ENCODE data around the gene DSCAML1. TPM values are rescaled to one million over a fixed set of nuclear protein-coding genes. Genes with fewer than 3 reads are reported as not detected.

DSCAML1 gene
- total and polyA plus RNA-seq, 4 donors: 0.18 to 1.5 (median 1.1) TPM

DNA sequence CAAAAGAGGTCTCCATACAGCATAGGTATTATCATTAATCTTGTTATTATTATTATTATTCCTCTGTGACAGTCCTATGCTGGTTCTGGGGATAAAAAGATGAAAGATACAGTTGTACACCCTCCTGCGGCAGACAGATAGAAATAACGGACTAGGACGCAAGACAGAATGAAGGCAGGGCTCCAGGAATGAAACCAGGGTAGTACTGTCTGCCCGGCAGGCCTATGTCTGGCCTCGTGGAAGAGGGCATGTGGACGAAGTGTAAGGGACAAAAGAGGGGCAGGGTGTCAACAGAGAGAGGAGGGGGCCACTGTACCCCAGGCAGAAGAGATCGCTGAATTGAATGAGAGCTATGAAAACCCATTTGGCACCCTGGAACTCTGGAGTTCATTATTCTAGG is 25.2 kb downstream of the DSCAML1 start:
- 89 to 96% methylated on average over 7 of the region's 7 CpGs for WGBS, 2 donors
- TF ChIP-seq CTCF (IDR thresholded peaks at IDR 0.05; ENCODE audit: control extremely low read depth, extremely low read depth): no peak
- H3K27ac ChIP-seq (ENCODE audit: low read depth in 1 of 2, low read length in 1 of 2): no peak overlapping the region
- H3K4me1 ChIP-seq (ENCODE audit: control insufficient read depth in 5 of 5, insufficient read depth in 5 of 5, low read length in 5 of 5): no peaks in the 10 kb centered on the region
- H3K4me3 ChIP-seq: no peak overlapping the region
- no peaks in the 10 kb centered on the region for H3K36me3 ChIP-seq (ENCODE audit: control insufficient read depth in 4 of 4, insufficient read depth in 4 of 4, low read length in 4 of 4)
- DNase-seq (no peak), ATAC-seq (ENCODE audit: insufficient read depth, low FRiP score) (no peak)
- no peak overlapping the region for H3K9ac ChIP-seq (ENCODE audit: insufficient read depth in 1 of 2, low read length in 2 of 2)
- peaks cover 0 to 10% (median 0%) of the 10 kb centered on the region in 3 donors for H3K27me3 ChIP-seq (ENCODE audit: control insufficient read depth in 3 of 3, insufficient read depth in 3 of 3, low read length in 2 of 3)
- peaks cover 0 to 2% (median 0%) of the 10 kb centered on the region in 4 donors for H3K9me3 ChIP-seq (ENCODE audit: control insufficient read depth in 4 of 4, insufficient read depth in 3 of 4, low read length in 3 of 4)

DNA sequence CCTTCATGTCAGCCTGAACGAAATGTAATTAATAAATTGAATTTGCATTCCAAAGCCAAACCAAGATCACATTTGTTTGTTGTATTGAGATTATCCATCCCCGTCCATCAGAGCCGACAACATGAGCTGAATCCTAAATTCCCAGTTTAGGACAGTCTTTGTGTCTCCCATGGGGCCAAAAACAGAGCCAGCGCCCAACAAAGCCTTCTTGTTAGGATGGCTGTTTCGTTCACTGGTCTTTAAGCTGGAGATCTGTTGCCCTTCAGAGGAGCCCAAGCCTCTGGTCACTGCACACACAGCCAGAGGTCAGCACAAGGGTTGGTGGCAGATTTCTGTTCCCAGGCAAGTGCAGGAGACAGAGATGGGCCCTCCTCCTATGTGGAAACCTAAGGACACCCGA is 25.8 kb downstream of the DSCAML1 start:
- H3K9ac ChIP-seq (ENCODE audit: insufficient read depth in 1 of 2, low read length in 2 of 2): no peak overlapping the region
- H3K27ac ChIP-seq (ENCODE audit: low read depth in 1 of 2, low read length in 1 of 2): no peak overlapping the region
- 89 to 91% methylated on average over 6 of the region's 6 CpGs for WGBS, 2 donors
- H3K4me3 ChIP-seq: no peak overlapping the region
- ATAC-seq (ENCODE audit: insufficient read depth, low FRiP score) (no peak), DNase-seq (no peak)
- H3K27me3 ChIP-seq (ENCODE audit: control insufficient read depth in 3 of 3, insufficient read depth in 3 of 3, low read length in 2 of 3): peaks cover 0 to 8% (median 0%) of the 10 kb centered on the region in 3 donors
- H3K9me3 ChIP-seq (ENCODE audit: control insufficient read depth in 4 of 4, insufficient read depth in 3 of 4, low read length in 3 of 4): peaks cover 0 to under 1% (median 0%) of the 10 kb centered on the region in 4 donors
- no peak for TF ChIP-seq CTCF (IDR thresholded peaks at IDR 0.05; ENCODE audit: control extremely low read depth, extremely low read depth)
- no peaks in the 10 kb centered on the region for H3K4me1 ChIP-seq (ENCODE audit: control insufficient read depth in 5 of 5, insufficient read depth in 5 of 5, low read length in 5 of 5)
- no peaks in the 10 kb centered on the region for H3K36me3 ChIP-seq (ENCODE audit: control insufficient read depth in 4 of 4, insufficient read depth in 4 of 4, low read length in 4 of 4)

- 89 to 93% methylated on average over 4 of the region's 4 CpGs for WGBS, 2 donors
- ATAC-seq (ENCODE audit: insufficient read depth, low FRiP score) (no peak), DNase-seq (no peak)
- TF ChIP-seq CTCF (IDR thresholded peaks at IDR 0.05; ENCODE audit: control extremely low read depth, extremely low read depth): no peak
- no peaks in the 10 kb centered on the region for H3K9me3 ChIP-seq (ENCODE audit: control insufficient read depth in 4 of 4, insufficient read depth in 3 of 4, low read length in 3 of 4)
- peaks cover 0 to 3% (median 0%) of the 10 kb centered on the region in 3 donors for H3K27me3 ChIP-seq (ENCODE audit: control insufficient read depth in 3 of 3, insufficient read depth in 3 of 3, low read length in 2 of 3)
- no peak overlapping the region for H3K27ac ChIP-seq (ENCODE audit: low read depth in 1 of 2, low read length in 1 of 2)
- H3K9ac ChIP-seq (ENCODE audit: insufficient read depth in 1 of 2, low read length in 2 of 2): no peak overlapping the region
- H3K36me3 ChIP-seq (ENCODE audit: control insufficient read depth in 4 of 4, insufficient read depth in 4 of 4, low read length in 4 of 4): no peaks in the 10 kb centered on the region
- H3K4me3 ChIP-seq: no peak overlapping the region
- H3K4me1 ChIP-seq (ENCODE audit: control insufficient read depth in 5 of 5, insufficient read depth in 5 of 5, low read length in 5 of 5): no peaks in the 10 kb centered on the region
Measured at GRCh38 chr11:117770061-117770460, 27.0 kb downstream of the DSCAML1 start.

DNA sequence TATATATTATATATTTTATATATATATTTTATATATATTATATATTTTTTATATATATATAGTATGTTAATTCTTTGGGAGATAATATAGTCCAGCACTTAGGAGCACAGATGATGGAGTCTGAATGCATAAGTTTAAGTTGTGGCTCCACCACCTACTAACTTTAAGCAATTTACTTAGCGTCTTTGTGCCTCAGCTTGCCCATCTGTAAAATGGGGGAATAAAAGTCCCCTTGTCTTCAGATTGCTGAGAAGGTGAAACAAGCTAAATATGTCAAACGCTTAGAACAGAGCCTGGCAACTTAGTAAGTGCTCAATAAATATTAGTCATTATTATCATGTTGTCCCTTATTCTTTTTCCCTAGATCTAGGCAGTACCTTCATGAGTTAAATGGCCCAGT is 27.5 kb downstream of the DSCAML1 start:
- WGBS, 2 donors: 95 to 96% methylated on average over 2 of the region's 2 CpGs
- H3K36me3 ChIP-seq (ENCODE audit: control insufficient read depth in 4 of 4, insufficient read depth in 4 of 4, low read length in 4 of 4): no peaks in the 10 kb centered on the region
- H3K9ac ChIP-seq (ENCODE audit: insufficient read depth in 1 of 2, low read length in 2 of 2): no peak overlapping the region
- no peak overlapping the region for H3K4me3 ChIP-seq
- DNase-seq: no peak
- H3K4me1 ChIP-seq (ENCODE audit: control insufficient read depth in 5 of 5, insufficient read depth in 5 of 5, low read length in 5 of 5): no peaks in the 10 kb centered on the region
- no peak for ATAC-seq (ENCODE audit: insufficient read depth, low FRiP score)
- no peak for TF ChIP-seq CTCF (IDR thresholded peaks at IDR 0.05; ENCODE audit: control extremely low read depth, extremely low read depth)
- no peak overlapping the region for H3K27ac ChIP-seq (ENCODE audit: low read depth in 1 of 2, low read length in 1 of 2)
- H3K9me3 ChIP-seq (ENCODE audit: control insufficient read depth in 4 of 4, insufficient read depth in 3 of 4, low read length in 3 of 4): no peaks in the 10 kb centered on the region
- peaks cover 0 to 3% (median 0%) of the 10 kb centered on the region in 3 donors for H3K27me3 ChIP-seq (ENCODE audit: control insufficient read depth in 3 of 3, insufficient read depth in 3 of 3, low read length in 2 of 3)
